PC-9 (cell line): ENCODE results near the gene NUBPL.

Experiments used
- EZH2 ChIP-seq: fragments of 200-600 bp; sonication (generic); IDR thresholded peaks from 2 replicates; pipeline ENCODE4 v1.8.0; 2017; ENCODE audit warnings: antibody characterized with exemption, low read depth
- TF ChIP-seq, protein P1 (sequence below): fragments of 200-600 bp; sonication (generic); conservative IDR thresholded peaks from 2 replicates; pipeline ENCODE4 v1.6.1; 2017; ENCODE audit warnings: mixed run types, antibody characterized with exemption, mild to moderate bottlenecking, moderate library complexity

GRCh38 chr14:31582836-31583452 is 21.7 kb downstream of the NUBPL start:
- TF ChIP-seq, protein P1, sequence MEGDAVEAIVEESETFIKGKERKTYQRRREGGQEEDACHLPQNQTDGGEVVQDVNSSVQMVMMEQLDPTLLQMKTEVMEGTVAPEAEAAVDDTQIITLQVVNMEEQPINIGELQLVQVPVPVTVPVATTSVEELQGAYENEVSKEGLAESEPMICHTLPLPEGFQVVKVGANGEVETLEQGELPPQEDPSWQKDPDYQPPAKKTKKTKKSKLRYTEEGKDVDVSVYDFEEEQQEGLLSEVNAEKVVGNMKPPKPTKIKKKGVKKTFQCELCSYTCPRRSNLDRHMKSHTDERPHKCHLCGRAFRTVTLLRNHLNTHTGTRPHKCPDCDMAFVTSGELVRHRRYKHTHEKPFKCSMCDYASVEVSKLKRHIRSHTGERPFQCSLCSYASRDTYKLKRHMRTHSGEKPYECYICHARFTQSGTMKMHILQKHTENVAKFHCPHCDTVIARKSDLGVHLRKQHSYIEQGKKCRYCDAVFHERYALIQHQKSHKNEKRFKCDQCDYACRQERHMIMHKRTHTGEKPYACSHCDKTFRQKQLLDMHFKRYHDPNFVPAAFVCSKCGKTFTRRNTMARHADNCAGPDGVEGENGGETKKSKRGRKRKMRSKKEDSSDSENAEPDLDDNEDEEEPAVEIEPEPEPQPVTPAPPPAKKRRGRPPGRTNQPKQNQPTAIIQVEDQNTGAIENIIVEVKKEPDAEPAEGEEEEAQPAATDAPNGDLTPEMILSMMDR = no peak
- no peak for TF ChIP-seq EZH2
